HepG2 (cell line): ENCODE results near the gene TRMT1L. TPM values are rescaled to one million over a fixed set of nuclear protein-coding genes. Genes with fewer than 3 reads are reported as not detected.

ENCODE experiments used
- ELF4 ChIP-seq: sonication (generic); formaldehyde crosslinking; IDR thresholded peaks from 2 replicates; pipeline ENCODE4 v1.5.0; 2020; ENCODE audit warnings: missing genetic modification reagents, mild to moderate bottlenecking, moderate library complexity, borderline replicate concordance
- GABPA ChIP-seq, 2 experiments: IDR thresholded peaks; 2 replicates each; pipeline ENCODE4 v1.6.1; 2011 to 2016; ENCODE audit warnings: low read depth in 2 of 2, low read length in 1 of 2, missing biosample characterization in 1 of 2, missing genetic modification characterization in 1 of 2
- GATAD1 ChIP-seq: IDR thresholded peaks from 2 replicates; pipeline ENCODE4 v1.6.1; 2016; ENCODE audit warnings: missing genetic modification reagents, missing compliant biosample characterization
- HCFC1 ChIP-seq: fragments of 150-350 bp; IDR thresholded peaks from 2 replicates; pipeline ENCODE4 v1.6.1; 2014; ENCODE audit warnings: low read depth, low read length
- ISL2 ChIP-seq: sonication (generic); formaldehyde crosslinking; IDR thresholded peaks from 2 replicates; pipeline ENCODE4 v1.5.0; 2020; ENCODE audit warnings: missing genetic modification reagents
- MAF1 ChIP-seq: sonication (generic); formaldehyde crosslinking; IDR thresholded peaks from 2 replicates; pipeline ENCODE4 v1.5.0; 2020; ENCODE audit warnings: missing genetic modification reagents, borderline replicate concordance
- MTF1 ChIP-seq: sonication (generic); formaldehyde crosslinking; IDR thresholded peaks from 2 replicates; pipeline ENCODE4 v1.5.0; 2020; ENCODE audit warnings: missing genetic modification reagents
- PHF8 ChIP-seq: sonication (generic); formaldehyde crosslinking; IDR thresholded peaks from 2 replicates; pipeline ENCODE4 v1.5.0; 2020; ENCODE audit warnings: missing genetic modification reagents
- POGZ ChIP-seq: sonication (generic); formaldehyde crosslinking; IDR thresholded peaks from 2 replicates; pipeline ENCODE4 v1.4.0; 2020; ENCODE audit warnings: mild to moderate bottlenecking, missing genetic modification reagents
- RCOR2 ChIP-seq: IDR thresholded peaks from 2 replicates; pipeline ENCODE4 v1.6.1; 2016; ENCODE audit warnings: missing biosample characterization, missing genetic modification reagents
- SALL2 ChIP-seq: sonication (generic); formaldehyde crosslinking; IDR thresholded peaks from 2 replicates; pipeline ENCODE4 v1.8.1; 2023; ENCODE audit warnings: mild to moderate bottlenecking, missing genetic modification reagents, inconsistent platforms
- SCMH1 ChIP-seq: sonication (generic); formaldehyde crosslinking; IDR thresholded peaks from 2 replicates; pipeline ENCODE4 v1.9.0; 2021; ENCODE audit warnings: missing genetic modification reagents, mild to moderate bottlenecking, borderline replicate concordance
- SOX13 ChIP-seq, 3 experiments: fragments of 450-650 bp in 1 of 3; sonication (generic) in 1 of 3; formaldehyde crosslinking in 1 of 3; IDR thresholded peaks in 2 of 3; conservative IDR thresholded peaks in 1 of 3; 2 replicates each; pipeline versions ENCODE4 v1.5.0 to v1.6.1; 2016 to 2020; ENCODE audit warnings: antibody characterized with exemption in 1 of 3, mild to moderate bottlenecking in 1 of 3, missing compliant biosample characterization in 1 of 3, missing genetic modification reagents in 1 of 3, moderate library complexity in 1 of 3
- ZFP41 ChIP-seq: sonication (generic); formaldehyde crosslinking; IDR thresholded peaks from 2 replicates; pipeline ENCODE4 v1.4.0; 2020; ENCODE audit warnings: mild to moderate bottlenecking, missing genetic modification reagents, borderline replicate concordance
- ZNF572 ChIP-seq: sonication (generic); formaldehyde crosslinking; IDR thresholded peaks from 2 replicates; pipeline ENCODE4 v1.5.1; 2020; ENCODE audit warnings: mild to moderate bottlenecking, missing genetic modification reagents
- ZNF605 ChIP-seq: sonication (generic); formaldehyde crosslinking; IDR thresholded peaks from 2 replicates; pipeline ENCODE4 v1.8.0; 2022; ENCODE audit warnings: mild to moderate bottlenecking, missing genetic modification reagents
- ZNF720 ChIP-seq: sonication (generic); formaldehyde crosslinking; IDR thresholded peaks from 2 replicates; pipeline ENCODE4 v1.4.0; 2020; ENCODE audit warnings: missing genetic modification reagents
- ZNF83 ChIP-seq: sonication (generic); formaldehyde crosslinking; IDR thresholded peaks from 2 replicates; pipeline ENCODE4 v1.4.0; 2020; ENCODE audit warnings: missing genetic modification reagents, mild to moderate bottlenecking, borderline replicate concordance
- ZSCAN25 ChIP-seq: sonication (generic); formaldehyde crosslinking; IDR thresholded peaks from 2 replicates; pipeline ENCODE4 v1.8.0; 2022; ENCODE audit warnings: mild to moderate bottlenecking, missing genetic modification reagents
- polyA plus RNA-seq, 8 experiments: library from polyadenylated mRNA; depleted of rRNA in 3 of 8; stranded (reverse) in 7 of 8; unstranded in 1 of 8; fragments of >200 nt; fragmentation: Illumina TruSeq in 4 of 8; extraction: Trizol in 4 of 8; gene quantifications; 2 replicates each; pipeline versions ENCODE4 v1.2.1 to v1.2.3, GENCODE V29; 2011 to 2016; ENCODE audit warnings: low read depth in 4 of 8, missing spikeins in 1 of 8, mixed read lengths in 1 of 8; ENCODE audit not compliant: insufficient read depth in 1 of 8
- total RNA-seq, 5 experiments: library from RNA; depleted of rRNA; stranded (reverse); fragments of >200 nt; fragmentation: Illumina TruSeq; extraction: Trizol; gene quantifications; 2 replicates each; pipeline ENCODE4 v1.2.3, GENCODE V29; 2016; ENCODE audit warnings: low read depth in 1 of 5
- TF ChIP-seq, protein P1 (sequence below): sonication (generic); formaldehyde crosslinking; IDR thresholded peaks from 2 replicates; pipeline ENCODE4 v1.5.0; 2020; ENCODE audit warnings: mild to moderate bottlenecking, missing genetic modification reagents, moderate library complexity
- TF ChIP-seq, protein P2 (sequence below): sonication (generic); formaldehyde crosslinking; IDR thresholded peaks from 2 replicates; pipeline ENCODE4 v1.4.0; 2020; ENCODE audit warnings: mild to moderate bottlenecking, missing genetic modification reagents
- TF ChIP-seq, protein P3 (sequence below): sonication (generic); formaldehyde crosslinking; IDR thresholded peaks from 2 replicates; pipeline ENCODE4 v1.5.0; 2020; ENCODE audit warnings: missing genetic modification reagents
- TF ChIP-seq, protein P4 (sequence below): sonication (generic); formaldehyde crosslinking; IDR thresholded peaks from 2 replicates; pipeline ENCODE4 v1.9.0; 2022; ENCODE audit warnings: missing genetic modification reagents, mild to moderate bottlenecking, borderline replicate concordance
- TF ChIP-seq, protein P5 (sequence below): conservative IDR thresholded peaks from 2 replicates; pipeline ENCODE4 v1.6.1; 2018; ENCODE audit warnings: missing genetic modification reagents

Gene TRMT1L
- total and polyA plus RNA-seq, 2 of the 13 experiments (the other 11 are each of a cell fraction or from before 2014, with no cell fraction given), result 17.9 to 19.2 TPM

DNA sequence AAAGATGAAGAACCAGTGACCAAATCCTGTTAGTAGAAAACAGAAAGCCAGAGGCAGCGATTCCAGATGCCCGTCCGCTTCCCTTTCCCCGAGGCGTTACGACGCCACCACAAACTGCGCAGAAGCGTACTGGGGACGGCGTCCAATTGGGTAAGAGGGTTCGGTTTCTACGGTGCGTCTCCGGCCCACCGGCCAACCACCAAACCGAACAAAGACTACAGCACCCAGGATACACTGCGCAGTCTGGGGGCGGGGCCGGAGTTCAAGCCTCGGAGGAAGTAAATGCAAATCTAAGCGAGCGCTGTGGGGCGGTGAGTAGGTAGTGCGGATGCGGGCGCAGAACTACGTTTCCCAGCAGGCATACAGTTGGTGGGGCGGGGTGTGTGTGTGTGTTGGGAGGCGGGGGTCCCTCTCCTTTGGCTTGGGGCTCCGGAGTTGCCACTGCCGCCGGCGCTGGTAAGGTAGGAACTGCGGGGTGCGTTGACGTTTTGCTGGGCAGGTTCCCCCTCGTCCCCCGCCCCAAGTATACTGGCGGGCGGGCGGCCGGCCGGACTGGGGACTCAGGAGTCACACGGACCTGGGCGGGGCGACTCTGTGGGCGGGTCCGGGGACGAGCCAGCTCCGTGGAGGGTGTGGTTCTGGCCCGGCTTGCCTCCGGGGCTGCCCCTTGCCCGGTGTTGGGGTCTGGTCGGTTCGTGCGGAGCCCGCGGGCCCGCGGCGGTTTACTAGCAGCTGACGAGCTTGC, at the start of gene TRMT1L, which contains the start of gene SWT1 (continued):
- TF ChIP-seq ZSCAN25 (CRISPR knock-in tag) (no peak; the same call in 1 of the 2 replicates), SOX13 (IDR thresholded peaks at IDR 0.05) (no peak), SOX13 (CRISPR knock-in tag; conservative IDR thresholded peaks at IDR 0.05 in 1 of 2, IDR thresholded peaks at IDR 0.05 in 1 of 2) (no peak), RCOR2 (CRISPR knock-in tag) (no peak), ISL2 (CRISPR knock-in tag) (peak; percentile 48; the same call in 1 of the 2 replicates), MTF1 (CRISPR knock-in tag) (no peak), SCMH1 (CRISPR knock-in tag) (no peak), ZFP41 (no peak), MAF1 (CRISPR knock-in tag) (no peak; the same call in 1 of the 2 replicates), GABPA (IDR thresholded peaks at IDR 0.05; ENCODE audit: low read depth, low read length) (peak; percentile 71), GABPA (CRISPR knock-in tag; IDR thresholded peaks at IDR 0.05; ENCODE audit: low read depth) (peak; percentile 95), ZNF83 (no peak), ZNF605 (CRISPR knock-in tag) (peak; percentile 82), GATAD1 (CRISPR knock-in tag) (peak; percentile 83), POGZ (CRISPR knock-in tag) (peak; percentile 46), SALL2 (CRISPR knock-in tag) (0 out of 2 replicates have a peak, but pooled peaks have one; percentile 57), ZNF572 (CRISPR knock-in tag) (peak; percentile 42; the same call in 1 of the 2 replicates), ZNF720 (CRISPR knock-in tag) (no peak), ELF4 (CRISPR knock-in tag) (peak; percentile 33; the same call in 1 of the 2 replicates), PHF8 (peak; percentile 61), HCFC1 (peak; percentile 91)
- TF ChIP-seq, protein P1, sequence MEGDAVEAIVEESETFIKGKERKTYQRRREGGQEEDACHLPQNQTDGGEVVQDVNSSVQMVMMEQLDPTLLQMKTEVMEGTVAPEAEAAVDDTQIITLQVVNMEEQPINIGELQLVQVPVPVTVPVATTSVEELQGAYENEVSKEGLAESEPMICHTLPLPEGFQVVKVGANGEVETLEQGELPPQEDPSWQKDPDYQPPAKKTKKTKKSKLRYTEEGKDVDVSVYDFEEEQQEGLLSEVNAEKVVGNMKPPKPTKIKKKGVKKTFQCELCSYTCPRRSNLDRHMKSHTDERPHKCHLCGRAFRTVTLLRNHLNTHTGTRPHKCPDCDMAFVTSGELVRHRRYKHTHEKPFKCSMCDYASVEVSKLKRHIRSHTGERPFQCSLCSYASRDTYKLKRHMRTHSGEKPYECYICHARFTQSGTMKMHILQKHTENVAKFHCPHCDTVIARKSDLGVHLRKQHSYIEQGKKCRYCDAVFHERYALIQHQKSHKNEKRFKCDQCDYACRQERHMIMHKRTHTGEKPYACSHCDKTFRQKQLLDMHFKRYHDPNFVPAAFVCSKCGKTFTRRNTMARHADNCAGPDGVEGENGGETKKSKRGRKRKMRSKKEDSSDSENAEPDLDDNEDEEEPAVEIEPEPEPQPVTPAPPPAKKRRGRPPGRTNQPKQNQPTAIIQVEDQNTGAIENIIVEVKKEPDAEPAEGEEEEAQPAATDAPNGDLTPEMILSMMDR, result no peak
- TF ChIP-seq, protein P2, sequence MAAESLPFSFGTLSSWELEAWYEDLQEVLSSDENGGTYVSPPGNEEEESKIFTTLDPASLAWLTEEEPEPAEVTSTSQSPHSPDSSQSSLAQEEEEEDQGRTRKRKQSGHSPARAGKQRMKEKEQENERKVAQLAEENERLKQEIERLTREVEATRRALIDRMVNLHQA, result no peak
- TF ChIP-seq, protein P3, sequence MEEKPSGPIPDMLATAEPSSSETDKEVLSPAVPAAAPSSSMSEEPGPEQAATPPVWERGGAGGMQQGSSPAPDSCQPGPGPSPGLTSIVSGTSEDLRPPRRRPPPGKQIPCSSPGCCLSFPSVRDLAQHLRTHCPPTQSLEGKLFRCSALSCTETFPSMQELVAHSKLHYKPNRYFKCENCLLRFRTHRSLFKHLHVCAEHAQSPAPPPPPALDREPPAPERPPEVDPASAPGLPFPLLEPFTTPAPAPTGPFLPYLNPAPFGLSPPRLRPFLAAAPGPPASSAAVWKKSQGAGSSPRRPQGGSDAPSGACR (CRISPR knock-in tag), result no peak
- TF ChIP-seq, protein P4, sequence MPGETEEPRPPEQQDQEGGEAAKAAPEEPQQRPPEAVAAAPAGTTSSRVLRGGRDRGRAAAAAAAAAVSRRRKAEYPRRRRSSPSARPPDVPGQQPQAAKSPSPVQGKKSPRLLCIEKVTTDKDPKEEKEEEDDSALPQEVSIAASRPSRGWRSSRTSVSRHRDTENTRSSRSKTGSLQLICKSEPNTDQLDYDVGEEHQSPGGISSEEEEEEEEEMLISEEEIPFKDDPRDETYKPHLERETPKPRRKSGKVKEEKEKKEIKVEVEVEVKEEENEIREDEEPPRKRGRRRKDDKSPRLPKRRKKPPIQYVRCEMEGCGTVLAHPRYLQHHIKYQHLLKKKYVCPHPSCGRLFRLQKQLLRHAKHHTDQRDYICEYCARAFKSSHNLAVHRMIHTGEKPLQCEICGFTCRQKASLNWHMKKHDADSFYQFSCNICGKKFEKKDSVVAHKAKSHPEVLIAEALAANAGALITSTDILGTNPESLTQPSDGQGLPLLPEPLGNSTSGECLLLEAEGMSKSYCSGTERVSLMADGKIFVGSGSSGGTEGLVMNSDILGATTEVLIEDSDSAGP (CRISPR knock-in tag), result peak; percentile 55; the same call in 1 of the 2 replicates
- TF ChIP-seq, protein P5, sequence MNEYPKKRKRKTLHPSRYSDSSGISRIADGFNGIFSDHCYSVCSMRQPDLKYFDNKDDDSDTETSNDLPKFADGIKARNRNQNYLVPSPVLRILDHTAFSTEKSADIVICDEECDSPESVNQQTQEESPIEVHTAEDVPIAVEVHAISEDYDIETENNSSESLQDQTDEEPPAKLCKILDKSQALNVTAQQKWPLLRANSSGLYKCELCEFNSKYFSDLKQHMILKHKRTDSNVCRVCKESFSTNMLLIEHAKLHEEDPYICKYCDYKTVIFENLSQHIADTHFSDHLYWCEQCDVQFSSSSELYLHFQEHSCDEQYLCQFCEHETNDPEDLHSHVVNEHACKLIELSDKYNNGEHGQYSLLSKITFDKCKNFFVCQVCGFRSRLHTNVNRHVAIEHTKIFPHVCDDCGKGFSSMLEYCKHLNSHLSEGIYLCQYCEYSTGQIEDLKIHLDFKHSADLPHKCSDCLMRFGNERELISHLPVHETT (CRISPR knock-in tag), result 0 out of 2 replicates have a peak, but pooled peaks have one; percentile 41
